Measurements from ENCODE around the gene TTLL4.

TTLL4 gene

DNA sequence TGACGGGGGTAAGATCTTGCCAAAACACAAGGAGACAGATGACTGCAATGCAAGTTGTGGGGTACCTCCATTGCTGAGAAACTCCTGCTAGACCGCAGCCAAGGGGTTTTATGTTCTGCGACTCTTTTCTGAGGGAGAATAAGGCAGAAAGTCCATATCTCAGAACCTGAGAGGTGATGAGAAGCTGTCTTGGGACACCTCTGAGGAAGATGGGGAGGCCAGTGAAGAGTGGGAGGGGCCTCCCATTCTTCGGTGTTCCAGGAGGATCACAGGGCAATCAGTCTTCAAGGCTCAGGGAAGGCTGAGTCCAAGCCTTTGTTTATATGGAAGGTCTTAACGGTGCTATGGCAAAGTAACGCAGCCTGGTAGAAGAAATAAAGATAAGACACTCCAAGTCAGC lies 89.4 kb downstream of the TTLL4 start:
- Histone ChIP-seq H3K9ac (ENCODE audit: low read depth, low read length) (no peak overlapping the region), H3K4me1 (ENCODE audit: insufficient read depth, low read length) (peaks cover 12% of the 10 kb centered on the region), H3K9me3 (ENCODE audit: insufficient read depth, low read depth, low read length) (no peaks in the 10 kb centered on the region; the same call in 1 of the 2 replicates), H3K27ac (ENCODE audit: low read length) (no peak overlapping the region), H3K4me3 (ENCODE audit: low read length) (no peak overlapping the region), H3K27me3 (ENCODE audit: insufficient read depth, low read length) (no peaks in the 10 kb centered on the region), H3K36me3 (ENCODE audit: insufficient read depth, low read depth, low read length) (no peaks in the 10 kb centered on the region)

DNA sequence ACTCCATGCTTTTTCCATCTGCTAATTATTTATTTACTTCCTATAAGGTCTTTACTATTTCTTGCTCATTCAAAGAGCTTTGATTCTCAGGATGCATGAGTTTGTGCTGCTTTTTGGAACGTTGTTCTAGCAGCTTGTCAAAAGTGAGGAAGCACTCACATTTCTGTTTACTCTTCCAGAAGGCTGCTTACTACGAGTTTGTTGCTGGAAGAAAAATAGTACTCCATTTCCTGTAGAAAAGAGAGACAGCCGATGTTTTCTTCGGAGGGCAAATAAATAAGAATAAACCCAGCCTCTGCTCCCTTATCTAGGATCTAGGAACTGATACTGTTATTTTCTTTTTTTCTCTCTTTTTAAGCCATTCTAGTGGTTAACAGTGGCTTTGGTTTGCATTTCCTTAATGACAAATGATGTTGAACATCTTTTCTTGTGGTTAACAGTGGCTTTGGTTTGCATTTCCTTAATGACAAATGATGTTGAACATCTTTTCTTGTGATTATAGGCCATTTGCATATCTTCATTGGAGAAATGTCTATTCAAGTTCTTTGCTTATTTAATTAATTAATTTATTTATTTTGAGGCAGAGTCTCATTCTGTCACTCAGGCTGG lies 91.9 kb downstream of the TTLL4 start:
- H3K27ac ChIP-seq (ENCODE audit: low read length), result no peak overlapping the region
- no peaks in the 10 kb centered on the region for H3K27me3 ChIP-seq (ENCODE audit: insufficient read depth, low read length)
- no peaks in the 10 kb centered on the region; the same call in 1 of the 2 replicates for H3K9me3 ChIP-seq (ENCODE audit: insufficient read depth, low read depth, low read length)
- no peak overlapping the region for H3K4me3 ChIP-seq (ENCODE audit: low read length)
- no peaks in the 10 kb centered on the region for H3K36me3 ChIP-seq (ENCODE audit: insufficient read depth, low read depth, low read length)
- no peak overlapping the region for H3K9ac ChIP-seq (ENCODE audit: low read depth, low read length)
- peaks cover 22% of the 10 kb centered on the region for H3K4me1 ChIP-seq (ENCODE audit: insufficient read depth, low read length)

DNA sequence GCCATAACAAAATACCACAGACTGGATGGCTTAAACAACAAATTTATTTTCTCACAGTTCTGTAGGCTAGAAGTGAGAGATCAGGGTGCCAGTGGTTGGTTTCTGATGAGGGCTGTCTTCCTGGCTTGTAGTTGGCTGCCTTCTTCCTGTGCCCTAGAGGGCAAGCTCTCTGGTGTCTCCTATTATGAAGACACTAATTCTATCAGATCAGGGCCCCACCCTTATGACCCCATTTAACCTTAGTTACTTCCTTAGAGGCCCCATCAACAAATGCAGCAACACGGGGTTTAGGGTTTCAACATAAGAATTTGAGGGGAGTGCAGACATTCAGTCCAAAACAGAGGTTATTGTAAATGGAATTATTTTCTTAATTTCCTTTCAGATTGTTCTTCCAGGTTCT lies 94.2 kb downstream of the TTLL4 start:
- no peak overlapping the region for H3K9ac ChIP-seq (ENCODE audit: low read depth, low read length)
- H3K9me3 ChIP-seq (ENCODE audit: insufficient read depth, low read depth, low read length), result no peaks in the 10 kb centered on the region; the same call in 1 of the 2 replicates
- H3K4me1 ChIP-seq (ENCODE audit: insufficient read depth, low read length), result peaks cover 14% of the 10 kb centered on the region
- no peak overlapping the region for H3K27ac ChIP-seq (ENCODE audit: low read length)
- no peaks in the 10 kb centered on the region for H3K27me3 ChIP-seq (ENCODE audit: insufficient read depth, low read length)
- H3K36me3 ChIP-seq (ENCODE audit: insufficient read depth, low read depth, low read length), result no peaks in the 10 kb centered on the region
- no peak overlapping the region for H3K4me3 ChIP-seq (ENCODE audit: low read length)

Data from iPS-20b (cell line).